Measurements from ENCODE around the gene PARVA.

PARVA gene

DNA sequence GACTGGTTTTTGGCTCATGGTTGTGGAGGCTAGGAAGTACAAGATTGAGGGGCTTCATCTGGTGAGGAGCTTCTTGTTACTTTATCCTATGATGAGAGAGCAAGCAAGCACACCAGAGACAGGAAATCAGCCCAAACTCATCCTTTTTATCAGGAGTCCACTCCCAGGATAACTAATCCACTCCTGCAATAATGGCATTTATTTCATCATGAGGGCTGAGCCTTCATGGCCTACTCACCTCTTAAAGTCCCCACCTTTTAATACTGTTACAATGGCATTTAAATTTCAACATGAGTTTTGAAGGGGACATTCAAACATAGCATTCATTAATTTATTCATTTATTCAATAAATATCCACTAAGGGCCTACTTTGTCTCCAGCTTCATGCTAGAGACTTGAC is 60.9 kb downstream of the PARVA start:
- no peak for TF ChIP-seq EP300 (IDR thresholded peaks at IDR 0.05; ENCODE audit: borderline replicate concordance)
- no peak for TF ChIP-seq TCF12 (IDR thresholded peaks at IDR 0.05; ENCODE audit: low read depth)
- no peak for TF ChIP-seq CREB1 (IDR thresholded peaks at IDR 0.05; ENCODE audit: low read depth)

DNA sequence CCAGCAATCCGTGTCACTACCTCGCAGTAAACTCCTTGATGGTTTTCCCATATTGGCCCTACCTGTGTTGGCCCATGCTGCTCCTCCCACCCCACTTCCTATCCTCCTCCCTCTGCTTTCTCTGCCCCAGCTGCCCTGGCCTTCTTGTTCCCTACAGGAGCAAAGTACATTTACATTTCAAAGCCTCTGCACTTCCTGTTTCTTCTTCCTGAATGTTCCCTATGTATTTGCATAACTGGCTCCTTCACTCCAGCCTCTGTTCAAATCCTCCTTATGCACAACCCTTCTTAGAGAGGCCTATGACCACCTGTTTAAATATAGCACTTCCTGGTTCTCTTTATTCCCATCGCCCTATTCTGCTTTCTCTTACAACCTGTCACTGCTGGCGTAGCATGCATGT is 62.2 kb downstream of the PARVA start:
- TF ChIP-seq TCF12 (IDR thresholded peaks at IDR 0.05; ENCODE audit: low read depth) = no peak
- TF ChIP-seq RAD21 (IDR thresholded peaks at IDR 0.05; ENCODE audit: low read depth) = no peak

DNA sequence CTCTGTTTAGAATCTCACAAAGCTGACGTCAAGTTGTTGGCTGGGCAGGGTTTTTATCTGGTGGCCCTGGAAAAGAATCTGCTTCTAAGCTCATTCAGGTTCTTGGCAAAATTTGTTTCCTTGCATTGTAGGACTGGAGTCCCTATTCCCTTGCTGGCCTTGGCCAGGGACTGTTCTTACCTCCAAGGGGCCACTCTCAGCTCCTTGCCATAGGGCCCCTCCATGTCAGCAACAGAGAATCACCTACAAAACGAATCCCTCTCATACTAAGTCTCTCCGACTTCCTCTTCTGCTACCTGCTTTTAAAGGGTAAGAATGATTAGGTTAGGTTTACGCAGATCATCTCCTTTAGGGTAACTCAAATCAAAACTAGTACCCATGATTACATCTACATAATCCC is 63.2 kb downstream of the PARVA start:
- TF ChIP-seq, protein P1, sequence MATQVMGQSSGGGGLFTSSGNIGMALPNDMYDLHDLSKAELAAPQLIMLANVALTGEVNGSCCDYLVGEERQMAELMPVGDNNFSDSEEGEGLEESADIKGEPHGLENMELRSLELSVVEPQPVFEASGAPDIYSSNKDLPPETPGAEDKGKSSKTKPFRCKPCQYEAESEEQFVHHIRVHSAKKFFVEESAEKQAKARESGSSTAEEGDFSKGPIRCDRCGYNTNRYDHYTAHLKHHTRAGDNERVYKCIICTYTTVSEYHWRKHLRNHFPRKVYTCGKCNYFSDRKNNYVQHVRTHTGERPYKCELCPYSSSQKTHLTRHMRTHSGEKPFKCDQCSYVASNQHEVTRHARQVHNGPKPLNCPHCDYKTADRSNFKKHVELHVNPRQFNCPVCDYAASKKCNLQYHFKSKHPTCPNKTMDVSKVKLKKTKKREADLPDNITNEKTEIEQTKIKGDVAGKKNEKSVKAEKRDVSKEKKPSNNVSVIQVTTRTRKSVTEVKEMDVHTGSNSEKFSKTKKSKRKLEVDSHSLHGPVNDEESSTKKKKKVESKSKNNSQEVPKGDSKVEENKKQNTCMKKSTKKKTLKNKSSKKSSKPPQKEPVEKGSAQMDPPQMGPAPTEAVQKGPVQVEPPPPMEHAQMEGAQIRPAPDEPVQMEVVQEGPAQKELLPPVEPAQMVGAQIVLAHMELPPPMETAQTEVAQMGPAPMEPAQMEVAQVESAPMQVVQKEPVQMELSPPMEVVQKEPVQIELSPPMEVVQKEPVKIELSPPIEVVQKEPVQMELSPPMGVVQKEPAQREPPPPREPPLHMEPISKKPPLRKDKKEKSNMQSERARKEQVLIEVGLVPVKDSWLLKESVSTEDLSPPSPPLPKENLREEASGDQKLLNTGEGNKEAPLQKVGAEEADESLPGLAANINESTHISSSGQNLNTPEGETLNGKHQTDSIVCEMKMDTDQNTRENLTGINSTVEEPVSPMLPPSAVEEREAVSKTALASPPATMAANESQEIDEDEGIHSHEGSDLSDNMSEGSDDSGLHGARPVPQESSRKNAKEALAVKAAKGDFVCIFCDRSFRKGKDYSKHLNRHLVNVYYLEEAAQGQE (IDR thresholded peaks at IDR 0.05; ENCODE audit: low read depth) = no peak
- no peak for TF ChIP-seq TEAD4 (IDR thresholded peaks at IDR 0.05)
- TF ChIP-seq, protein P2, sequence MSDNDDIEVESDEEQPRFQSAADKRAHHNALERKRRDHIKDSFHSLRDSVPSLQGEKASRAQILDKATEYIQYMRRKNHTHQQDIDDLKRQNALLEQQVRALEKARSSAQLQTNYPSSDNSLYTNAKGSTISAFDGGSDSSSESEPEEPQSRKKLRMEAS (IDR thresholded peaks at IDR 0.05) = no peak
- TF ChIP-seq NFIC (IDR thresholded peaks at IDR 0.05) = no peak
- TF ChIP-seq CREB1 (IDR thresholded peaks at IDR 0.05; ENCODE audit: low read depth) = no peak
- no peak for TF ChIP-seq EGR1 (IDR thresholded peaks at IDR 0.05)
- TF ChIP-seq RAD21 (IDR thresholded peaks at IDR 0.05; ENCODE audit: low read depth) = no peak
- TF ChIP-seq CEBPB (IDR thresholded peaks at IDR 0.05) = no peak
- TF ChIP-seq, protein P3, sequence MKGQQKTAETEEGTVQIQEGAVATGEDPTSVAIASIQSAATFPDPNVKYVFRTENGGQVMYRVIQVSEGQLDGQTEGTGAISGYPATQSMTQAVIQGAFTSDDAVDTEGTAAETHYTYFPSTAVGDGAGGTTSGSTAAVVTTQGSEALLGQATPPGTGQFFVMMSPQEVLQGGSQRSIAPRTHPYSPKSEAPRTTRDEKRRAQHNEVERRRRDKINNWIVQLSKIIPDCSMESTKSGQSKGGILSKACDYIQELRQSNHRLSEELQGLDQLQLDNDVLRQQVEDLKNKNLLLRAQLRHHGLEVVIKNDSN (IDR thresholded peaks at IDR 0.05) = no peak

DNA sequence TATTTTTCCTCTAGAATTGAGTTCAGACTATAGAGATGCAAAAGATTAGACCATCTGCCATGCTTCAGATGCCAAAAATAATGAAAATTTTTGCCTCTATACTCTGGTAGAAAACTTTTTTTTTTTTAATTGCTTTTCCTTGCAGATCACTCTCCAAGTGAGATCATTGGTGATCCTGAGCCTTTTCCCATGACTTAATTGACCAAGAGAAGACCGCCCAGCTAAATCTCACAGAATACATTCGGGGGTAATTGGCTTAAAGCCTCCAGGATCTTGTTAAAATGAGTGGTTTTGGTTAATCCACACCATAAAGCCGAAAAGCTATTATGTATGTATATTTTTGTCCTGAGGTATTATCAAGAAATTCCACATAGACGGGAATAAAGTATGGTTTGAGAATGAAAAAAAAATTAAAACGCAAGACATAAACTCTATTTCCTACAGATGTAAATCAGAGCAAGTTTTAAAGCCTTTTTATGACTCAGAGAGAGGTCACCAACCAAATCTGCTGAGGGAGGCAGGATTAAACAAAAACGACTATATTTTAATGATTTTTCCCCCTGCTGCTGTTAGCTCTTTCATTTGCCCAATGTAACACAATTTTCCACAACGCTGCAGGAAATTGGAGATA is 64.0 kb downstream of the PARVA start:
- no peak for TF ChIP-seq TEAD4 (IDR thresholded peaks at IDR 0.05)
- TF ChIP-seq, protein P2 (IDR thresholded peaks at IDR 0.05) = no peak
- TF ChIP-seq CEBPB (IDR thresholded peaks at IDR 0.05) = no peak
- TF ChIP-seq TAF1 (IDR thresholded peaks at IDR 0.05; ENCODE audit: low read depth) = no peak
- TF ChIP-seq EGR1 (IDR thresholded peaks at IDR 0.05) = no peak
- no peak for TF ChIP-seq TCF12 (IDR thresholded peaks at IDR 0.05; ENCODE audit: low read depth)

DNA sequence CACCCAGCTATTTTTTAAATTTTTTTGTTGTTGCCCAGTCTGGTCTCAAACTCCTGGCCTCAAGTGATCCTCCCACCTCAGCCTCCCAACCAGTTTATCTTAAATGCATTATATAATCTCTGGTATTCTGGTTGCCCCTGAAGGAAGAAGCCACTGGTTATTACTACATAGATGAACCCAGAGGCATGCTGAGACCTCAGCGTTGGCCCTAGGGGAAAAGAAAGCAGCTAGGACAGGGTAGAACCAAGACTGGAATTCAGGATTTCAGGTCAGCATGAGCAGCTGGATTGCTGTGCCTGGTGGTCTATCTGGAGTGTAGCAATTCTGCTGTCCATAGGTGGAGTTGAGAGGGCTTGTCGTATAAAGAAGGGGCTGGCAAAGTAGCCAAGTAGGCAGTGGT is 67.2 kb downstream of the PARVA start:
- TF ChIP-seq RAD21 (IDR thresholded peaks at IDR 0.05; ENCODE audit: low read depth) (no peak), YY1 (IDR thresholded peaks at IDR 0.05; ENCODE audit: low read depth) (no peak), EGR1 (IDR thresholded peaks at IDR 0.05) (no peak), FOXM1 (IDR thresholded peaks at IDR 0.05; ENCODE audit: borderline replicate concordance, low read depth) (no peak), ZBTB7A (IDR thresholded peaks at IDR 0.05; ENCODE audit: low read depth) (no peak), EP300 (IDR thresholded peaks at IDR 0.05; ENCODE audit: borderline replicate concordance) (no peak), TAF1 (IDR thresholded peaks at IDR 0.05; ENCODE audit: low read depth) (no peak)
- TF ChIP-seq, protein P1 (IDR thresholded peaks at IDR 0.05; ENCODE audit: low read depth) = no peak

DNA sequence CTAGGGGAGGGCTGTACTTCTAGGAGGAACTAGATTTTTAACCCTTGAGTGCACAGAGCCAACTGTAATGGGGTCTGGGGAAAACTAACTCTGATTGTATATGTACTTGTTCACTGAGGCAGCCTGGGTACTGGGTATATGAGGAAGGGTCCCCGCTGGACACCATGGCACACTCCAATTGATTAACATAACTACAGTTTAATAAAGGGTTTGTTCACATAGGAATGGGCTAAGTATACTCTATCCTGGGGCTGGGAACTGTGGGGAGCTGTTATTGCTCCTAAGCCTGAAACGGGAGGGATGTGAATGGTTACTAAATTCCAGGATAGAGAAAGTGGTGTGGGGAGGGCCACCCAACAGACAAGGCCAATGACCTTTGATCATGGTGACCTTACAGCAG is 67.6 kb downstream of the PARVA start:
- TF ChIP-seq, protein P2 (IDR thresholded peaks at IDR 0.05) = no peak
- TF ChIP-seq YY1 (IDR thresholded peaks at IDR 0.05; ENCODE audit: low read depth) (no peak), CREB1 (IDR thresholded peaks at IDR 0.05; ENCODE audit: low read depth) (no peak), TCF12 (IDR thresholded peaks at IDR 0.05; ENCODE audit: low read depth) (no peak), RAD21 (IDR thresholded peaks at IDR 0.05; ENCODE audit: low read depth) (no peak), TEAD4 (IDR thresholded peaks at IDR 0.05) (no peak), NFIC (IDR thresholded peaks at IDR 0.05) (no peak)
- TF ChIP-seq, protein P1 (IDR thresholded peaks at IDR 0.05; ENCODE audit: low read depth) = no peak
- TF ChIP-seq, protein P3 (IDR thresholded peaks at IDR 0.05) = no peak

Measured in Ishikawa (cell line).